ENCODE data around the gene SF1.

Gene SF1

DNA sequence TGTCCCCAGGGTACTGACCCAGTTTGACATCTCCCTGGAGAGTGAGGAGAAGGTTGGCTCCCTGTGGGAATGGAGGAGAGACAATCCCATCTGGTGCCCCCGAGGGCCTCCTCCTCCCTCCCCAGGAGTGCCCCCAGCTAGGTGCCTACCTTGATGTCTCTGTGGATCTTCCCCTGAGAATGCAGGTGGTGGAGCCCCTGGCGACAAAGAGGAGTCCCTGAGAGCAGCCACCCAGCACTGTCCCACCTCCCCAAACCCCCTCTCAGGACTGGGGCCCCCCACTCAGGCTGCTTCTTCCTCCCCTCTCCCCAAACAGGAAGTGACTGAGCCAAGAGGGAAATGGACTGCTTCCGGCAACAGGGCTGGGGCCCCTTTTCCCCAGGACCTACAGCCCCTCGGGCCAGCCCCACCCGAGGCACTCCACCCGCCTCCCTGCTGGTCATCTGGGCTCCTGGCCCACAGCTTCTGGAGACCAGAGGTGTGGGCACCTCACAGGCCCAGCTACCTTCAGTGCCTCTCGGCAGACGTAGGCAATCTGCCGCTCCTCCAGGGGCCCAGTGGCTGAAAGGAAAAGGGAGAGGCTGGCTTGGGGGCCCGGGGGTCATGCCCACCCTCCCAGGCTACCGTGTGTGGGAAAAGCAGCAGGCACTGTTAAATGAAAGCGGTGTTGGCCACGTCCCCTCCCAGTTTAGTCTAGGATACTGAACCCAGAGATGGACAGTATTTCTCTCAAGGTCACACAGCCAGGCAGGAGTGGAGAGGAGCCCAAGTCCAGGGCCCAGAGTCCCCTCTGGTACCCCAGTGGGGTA lies 23.4 kb upstream of the SF1 start:
- no peak for DNase-seq (ENCODE audit: low read depth in 2 of 2)

DNA sequence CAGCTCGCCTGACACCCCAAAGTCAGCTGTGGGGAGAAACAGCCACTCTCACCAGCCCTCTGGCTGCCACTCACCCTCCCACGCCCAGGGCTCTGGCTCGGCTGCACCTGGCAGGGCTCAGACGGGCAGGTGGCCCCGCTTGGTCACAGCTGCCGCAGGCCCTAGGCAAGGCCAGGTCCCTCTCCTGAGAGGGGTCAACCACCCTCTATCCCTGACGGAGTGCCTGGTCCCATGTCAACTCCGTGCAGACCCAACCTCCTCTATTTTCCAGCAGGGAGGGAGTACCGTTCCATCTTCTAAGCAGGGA lies 22.8 kb upstream of the SF1 start:
- no peak for DNase-seq (ENCODE audit: low read depth in 2 of 2)

GRCh38 chr11:64800303-64801157 lies 22.2 kb upstream of the SF1 start:
- DNase-seq (ENCODE audit: low read depth in 2 of 2): no peak

DNA sequence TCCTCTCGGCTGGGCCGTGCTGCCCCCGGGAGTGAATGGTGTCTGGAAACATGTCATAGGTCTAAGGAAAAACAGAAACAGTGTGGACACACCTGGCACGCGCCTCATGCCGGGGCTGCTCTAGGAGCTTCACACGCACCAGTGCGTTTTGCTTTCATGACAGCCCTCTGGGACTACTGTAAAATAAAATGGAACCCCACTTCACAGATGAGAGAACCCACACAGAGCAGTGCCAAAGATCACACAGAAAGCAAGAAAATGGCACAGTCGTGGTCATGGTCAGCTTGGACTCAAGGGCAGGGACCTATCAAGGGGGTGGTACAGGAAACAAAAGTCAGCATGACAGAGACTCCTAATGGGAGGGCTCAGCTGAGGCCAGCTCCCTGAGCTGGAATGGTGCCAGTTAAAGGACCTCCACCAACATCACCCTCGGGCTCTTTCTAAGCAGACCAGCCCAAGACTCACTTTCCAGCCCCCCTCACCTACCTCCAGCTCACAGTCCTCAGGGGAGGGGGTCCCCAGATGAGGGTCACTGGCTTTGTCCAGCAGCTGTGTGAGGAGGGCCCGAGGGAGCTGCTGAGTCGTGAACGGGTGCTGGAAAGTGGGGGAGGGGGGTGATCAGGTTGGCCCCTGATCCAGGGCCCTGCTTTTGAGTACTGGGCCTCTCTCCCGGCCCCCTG lies 21.4 kb upstream of the SF1 start:
- no peak for DNase-seq (ENCODE audit: low read depth in 2 of 2)

DNA sequence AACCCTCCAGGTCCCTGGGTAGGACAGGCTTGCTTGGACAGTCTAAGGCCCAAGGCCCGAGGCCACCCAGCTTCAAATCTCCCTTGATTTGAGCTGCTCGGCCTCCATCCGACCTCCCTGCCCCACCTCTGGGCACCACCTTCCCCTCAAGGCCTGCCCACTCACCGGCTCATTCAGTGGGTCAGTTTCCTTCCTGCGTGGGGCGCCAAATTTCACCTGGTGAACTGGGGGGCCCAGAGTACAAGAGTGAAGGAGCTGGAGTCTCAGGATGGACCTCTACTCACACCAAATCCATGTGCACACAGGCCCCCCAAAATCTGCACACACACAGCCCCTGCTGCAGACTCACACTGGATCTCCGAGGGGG lies 20.9 kb upstream of the SF1 start:
- no peak for DNase-seq (ENCODE audit: low read depth in 2 of 2)

DNA sequence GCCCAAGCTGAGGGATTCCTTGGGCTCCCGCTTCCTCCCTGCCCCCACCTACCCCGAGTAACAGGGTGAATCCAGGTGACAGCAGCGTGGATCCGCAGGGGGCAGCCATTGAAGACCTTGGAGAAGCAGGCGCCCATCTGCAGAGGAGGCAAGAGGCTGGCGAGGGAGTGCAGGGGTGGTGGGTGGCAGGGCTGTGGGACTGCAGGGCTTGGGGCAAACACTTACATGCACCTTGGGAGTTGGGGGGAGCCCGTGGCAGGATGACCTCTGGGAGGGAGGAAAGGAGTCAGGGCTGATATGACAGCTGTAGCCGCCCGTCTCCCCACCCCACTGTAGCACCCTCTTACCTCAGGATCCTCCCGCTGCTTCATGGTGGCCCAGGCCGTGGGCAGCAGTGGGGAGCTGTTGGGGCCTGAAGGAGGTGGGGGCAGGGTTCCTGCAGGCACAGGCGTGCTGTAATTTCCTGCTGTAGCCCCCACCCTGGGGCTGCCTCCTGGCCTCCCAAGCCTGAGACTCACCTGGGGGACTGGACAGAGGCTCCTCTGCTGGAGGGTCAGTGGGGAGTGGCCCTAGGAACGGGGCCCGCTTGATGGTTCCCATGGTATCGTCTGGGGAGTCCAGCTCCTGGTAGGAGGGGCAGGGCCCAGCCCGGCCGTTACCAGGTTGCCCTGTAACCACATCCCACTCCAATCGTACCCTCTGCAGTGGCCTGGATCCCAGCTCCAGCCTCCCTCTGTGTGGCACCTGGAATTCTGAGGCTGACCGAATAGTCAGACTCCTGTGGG lies 18.6 kb upstream of the SF1 start:
- DNase-seq (ENCODE audit: low read depth in 2 of 2): no peak

- DNase-seq (ENCODE audit: low read depth in 2 of 2): no peak
Observed at GRCh38 chr11:64796047-64796756, 17.9 kb upstream of the SF1 start.

DNA sequence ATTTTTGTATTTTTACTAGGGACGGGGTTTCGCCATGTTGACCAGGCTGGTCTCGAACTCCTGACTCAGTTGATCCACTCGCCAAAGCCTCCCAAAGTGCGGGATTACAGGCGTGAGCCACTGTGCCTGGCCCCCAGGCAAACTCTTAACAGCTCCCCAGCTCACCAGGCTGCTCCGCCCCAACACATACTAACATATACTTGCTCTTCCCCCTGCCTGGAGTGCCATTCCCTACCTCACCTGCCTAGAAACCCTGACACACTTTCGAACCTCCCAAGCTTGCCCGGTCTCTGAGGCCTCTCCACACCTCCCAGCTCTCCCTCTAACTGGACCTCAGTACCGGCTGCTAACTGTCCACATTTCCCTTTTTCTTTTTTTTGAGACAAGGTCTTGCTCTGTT lies 16.2 kb upstream of the SF1 start:
- DNase-seq (ENCODE audit: low read depth in 2 of 2): no peak

DNA sequence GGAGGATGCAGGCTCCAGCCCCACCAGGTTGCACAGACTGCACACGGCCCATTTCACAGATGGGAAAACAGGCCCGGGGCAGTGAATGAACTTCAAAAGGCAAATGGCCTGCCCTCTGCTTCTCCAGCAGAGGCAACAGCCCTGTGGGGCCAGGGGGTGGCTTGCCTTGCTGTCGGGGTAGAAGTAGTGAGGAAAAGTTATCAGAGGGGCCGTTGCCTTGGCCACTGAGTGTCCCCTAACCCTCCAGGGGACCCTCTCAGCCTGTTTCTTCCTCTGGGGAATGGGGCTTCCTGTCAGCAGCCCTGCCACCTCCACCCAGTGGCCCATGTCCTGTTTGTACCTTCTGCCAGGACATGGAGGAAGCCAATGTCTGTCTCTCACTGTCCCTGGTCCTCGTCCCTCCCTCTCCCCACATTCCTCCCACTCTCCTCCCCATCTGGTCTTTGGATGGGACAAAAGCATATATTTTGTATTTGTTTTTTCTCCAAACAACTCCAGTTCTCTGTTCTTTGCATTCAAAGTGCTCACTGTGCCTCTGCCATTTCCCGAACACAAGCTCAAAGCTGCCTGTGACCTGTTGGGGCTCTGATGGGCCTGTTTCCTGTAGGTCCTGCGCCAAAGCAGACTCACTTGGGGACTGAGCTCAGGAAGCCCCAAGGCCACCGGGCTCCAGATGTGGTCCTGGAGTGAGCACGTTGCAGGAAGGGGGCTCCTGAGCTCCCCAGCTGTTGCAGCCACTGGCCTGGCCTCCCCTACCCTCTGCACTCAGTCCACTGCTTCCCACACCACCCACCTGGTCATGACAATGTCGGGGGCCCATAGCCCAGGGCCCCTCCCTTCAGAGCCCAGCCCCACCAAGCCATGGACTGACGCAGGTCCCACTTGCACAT lies 15.2 kb upstream of the SF1 start:
- no peak for DNase-seq (ENCODE audit: low read depth in 2 of 2)

DNA sequence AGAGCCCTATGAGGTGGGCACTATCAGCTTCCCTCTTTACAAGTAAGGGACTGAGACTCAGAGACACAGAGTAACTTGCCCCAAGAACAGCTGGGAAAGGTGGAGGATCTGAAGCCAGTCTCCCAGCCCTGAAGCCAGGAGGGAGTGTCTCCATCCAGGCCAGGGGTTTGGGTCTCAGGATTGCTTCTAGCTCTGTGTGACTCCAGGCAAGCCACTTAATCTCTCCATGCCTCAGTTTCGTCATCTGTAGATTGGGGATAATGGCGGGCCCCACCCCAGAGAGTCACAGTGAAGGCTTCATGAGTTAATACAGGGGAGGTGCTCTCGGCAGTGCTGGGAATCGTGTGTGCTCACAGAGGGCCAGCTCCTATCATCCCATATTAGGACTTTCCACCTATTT lies 14.1 kb upstream of the SF1 start:
- no peak for DNase-seq (ENCODE audit: low read depth in 2 of 2)

DNA sequence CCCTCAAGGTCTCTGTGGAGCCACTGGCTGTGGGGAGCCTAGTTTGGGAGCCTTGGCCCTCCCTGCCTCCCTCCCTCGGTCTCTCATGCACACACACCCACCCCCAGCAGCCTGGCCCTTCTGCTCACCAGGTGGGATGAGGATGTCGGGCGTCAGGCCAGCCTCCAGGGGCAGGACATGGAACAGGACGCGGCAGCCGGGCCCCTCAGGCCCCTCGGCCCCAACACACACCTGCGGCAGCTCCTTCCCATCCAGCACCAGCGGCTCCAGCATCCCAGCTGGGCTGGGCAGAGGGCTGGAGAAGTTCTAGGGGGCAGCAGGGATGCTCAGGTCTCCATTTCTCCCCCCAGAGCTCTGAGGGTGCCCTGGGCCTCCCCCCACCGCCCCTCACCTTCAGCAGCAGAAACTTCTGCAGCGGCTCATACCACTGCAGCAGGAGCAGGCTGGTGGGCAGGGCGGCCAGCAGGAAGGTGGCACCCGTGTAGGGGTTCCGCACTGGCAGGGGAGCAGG lies 13.5 kb upstream of the SF1 start:
- no peak for DNase-seq (ENCODE audit: low read depth in 2 of 2)

GRCh38 chr11:64790205-64791095 lies 12.1 kb upstream of the SF1 start:
- no peak for DNase-seq (ENCODE audit: low read depth in 2 of 2)

GRCh38 chr11:64789331-64790204 lies 11.2 kb upstream of the SF1 start:
- DNase-seq (ENCODE audit: low read depth in 2 of 2): no peak

DNA sequence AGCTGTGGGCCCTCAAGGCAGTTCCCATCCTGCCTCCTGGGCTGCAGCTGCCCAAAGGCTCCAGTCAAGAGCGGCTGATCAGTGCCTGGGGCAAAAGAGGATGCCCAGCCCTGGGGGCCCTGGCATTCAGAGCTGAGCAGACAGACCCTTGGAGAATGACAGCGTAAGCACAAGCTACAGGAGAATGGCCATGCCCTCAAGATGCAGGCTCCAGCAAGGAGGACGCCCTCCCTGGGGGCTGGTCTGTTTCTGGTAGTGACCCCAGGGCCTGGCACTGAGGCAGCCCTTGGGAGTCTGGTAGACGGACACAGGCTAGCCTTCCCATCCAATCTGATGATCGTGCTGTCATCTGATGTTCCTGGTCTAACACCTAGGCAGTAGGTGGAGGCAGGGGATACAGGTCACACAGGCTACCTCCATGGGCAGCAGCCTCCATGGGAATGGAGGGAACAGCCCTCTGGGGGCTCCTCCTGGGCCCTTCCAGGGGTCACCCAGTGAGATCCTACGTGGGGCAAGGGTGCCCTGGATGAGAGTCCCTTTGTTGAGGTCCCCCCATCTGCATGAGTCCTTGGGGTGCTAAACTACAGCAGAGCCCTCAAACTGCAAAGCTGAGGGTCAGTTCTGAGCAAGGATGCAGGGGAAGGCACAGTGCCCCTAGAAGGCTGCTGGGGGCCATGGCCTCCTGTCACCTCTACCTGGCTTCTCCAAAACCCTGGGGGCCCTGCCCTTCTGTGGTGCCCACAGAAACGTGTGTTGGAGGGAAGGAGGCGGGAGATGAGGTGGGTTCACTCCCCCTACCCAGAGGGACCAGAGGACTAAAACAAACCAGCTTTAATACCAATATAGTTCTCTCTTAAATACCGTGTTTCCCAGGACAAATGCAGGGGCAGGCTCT lies 10.2 kb upstream of the SF1 start:
- no peak for DNase-seq (ENCODE audit: low read depth in 2 of 2)

- peak in 1 of 2 experiments; percentile 51 for DNase-seq (ENCODE audit: low read depth in 2 of 2)
Observed at GRCh38 chr11:64787526-64788320, 9.4 kb upstream of the SF1 start.

GRCh38 chr11:64786308-64786707 lies 8.0 kb upstream of the SF1 start:
- no peak for DNase-seq (ENCODE audit: low read depth in 2 of 2)

Data from stimulated activated CD4-positive, alpha-beta T cell treated with anti-CD3 and anti-CD28 coated beads, Interleukin-12 subunit alpha, Interleukin-12 subunit beta, amount 100 ng/mL, for 24 hours (primary cell).